K562 (cell line): Measurements from ENCODE around the gene C2orf76. TPM values are rescaled to one million over a fixed set of nuclear protein-coding genes. Genes with fewer than 3 reads are reported as not detected.

ENCODE experiments used
- ATAC-seq: fragments of 200-7000 bp; cut with Tn5 transposase; 3 replicates; pipeline ENCODE4 v1.9.1; 2020; ENCODE audit warnings: moderate library complexity
- BruUV-seq: library from RNA; stranded (reverse); fragments of 400-500 nt; replicated peaks from 2 replicates; lab custom pipeline; 2021; lab: Mats Ljungman, UMichigan
- CTCF ChIA-PET: fragments of 300-600 bp; formaldehyde crosslinking; extraction: SDS; loops from one replicate; lab custom pipeline; 2021; ENCODE audit warnings: low intra/inter-chr PET ratio; lab: Yijun Ruan, JAX
- POLR2A ChIA-PET: fragments of 300-600, 350-650 bp; sonication (Branson Sonifier 250); formaldehyde crosslinking; extraction: SDS; loops from one replicate; lab custom pipeline; 2021; ENCODE audit warnings: antibody characterized with exemption, inconsistent platforms; lab: Yijun Ruan, JAX
- DNase-seq, 4 experiments: peaks; one replicate each; pipeline versions ENCODE4 v3.0.0 to v3.0.0-alpha.2; 2011 to 2018; ENCODE audit warnings: low spot score in 3 of 4, mixed read lengths in 3 of 4; ENCODE audit errors: extremely low read depth in 1 of 4
- FAIRE-seq: peaks from 2 replicates; lab custom pipeline; 2011; peaks lifted over from hg19 to GRCh38; lab: Jason Lieb, UNC
- H2AFZ ChIP-seq: 2 replicates; pipeline ENCODE4 v1.6.0; 2011; ENCODE audit warnings: low read depth, low read length, control low read depth, inconsistent platforms
- H3K27ac ChIP-seq: fragments of 200-600 bp; 3 replicates; pipeline ENCODE4 v1.8.0; 2011; ENCODE audit warnings: low read depth, mild to moderate bottlenecking, control low read depth, inconsistent platforms, low read length, moderate library complexity, mixed read lengths; ENCODE audit errors: extremely low read depth
- H3K27me3 ChIP-seq, 2 experiments: fragments of 300-600 bp in 1 of 2; 2 replicates in 1 of 2; 3 replicates in 1 of 2; pipeline versions ENCODE4 v1.6.0 to v1.8.0; 2011; ENCODE audit warnings: inconsistent platforms in 2 of 2, low read length in 2 of 2, mild to moderate bottlenecking in 1 of 2, mixed read lengths in 1 of 2, moderate library complexity in 1 of 2; ENCODE audit not compliant: control insufficient read depth in 2 of 2, insufficient read depth in 2 of 2
- H3K36me3 ChIP-seq: fragments of 300-600 bp; 3 replicates; pipeline ENCODE4 v1.8.0; 2011; ENCODE audit warnings: mild to moderate bottlenecking, low read length, inconsistent platforms; ENCODE audit not compliant: control insufficient read depth, insufficient read depth
- H3K4me1 ChIP-seq, 2 experiments: fragments of 200-600 bp in 1 of 2; replicated peaks in 1 of 2; 2 replicates in 1 of 2; 3 replicates in 1 of 2; pipeline versions ENCODE4 v1.5.1 to v1.8.0; 2011; ENCODE audit warnings: inconsistent platforms in 2 of 2, low read length in 2 of 2, mild to moderate bottlenecking in 1 of 2, mixed read lengths in 1 of 2, moderate library complexity in 1 of 2; ENCODE audit not compliant: control insufficient read depth in 2 of 2, insufficient read depth in 2 of 2
- H3K4me2 ChIP-seq: 2 replicates; pipeline ENCODE4 v1.6.1; 2011; ENCODE audit warnings: low read length, control low read depth, inconsistent platforms, mixed read lengths; ENCODE audit not compliant: insufficient read depth
- H3K4me3 ChIP-seq: fragments of 200-600 bp; sonication (generic), shearing (Covaris generic); 2 replicates; pipeline ENCODE4 v1.5.1; 2016; ENCODE audit warnings: control low read depth, inconsistent platforms
- H3K79me2 ChIP-seq: fragments of 200-600 bp; 3 replicates; pipeline ENCODE4 v1.8.0; 2011; ENCODE audit warnings: low read length, inconsistent platforms; ENCODE audit not compliant: control insufficient read depth, insufficient read depth
- H3K9ac ChIP-seq, 2 experiments: 2 replicates each; pipeline versions ENCODE4 v1.6.0 to v1.6.1; 2011; ENCODE audit warnings: low read depth in 2 of 2, low read length in 2 of 2, control low read depth in 1 of 2, inconsistent platforms in 1 of 2, mild to moderate bottlenecking in 1 of 2, mixed read lengths in 1 of 2; ENCODE audit not compliant: insufficient read depth in 1 of 2
- H3K9me1 ChIP-seq: one replicate; pipeline ENCODE4 v1.6.0; 2011; ENCODE audit warnings: inconsistent platforms, mild to moderate bottlenecking, low read length, moderate library complexity; ENCODE audit not compliant: control insufficient read depth, insufficient read depth
- H3K9me3 ChIP-seq: replicated peaks from 2 replicates; pipeline ENCODE4 v1.5.1; 2011; ENCODE audit warnings: low read depth, low read length, inconsistent platforms; ENCODE audit not compliant: control insufficient read depth, insufficient read depth
- H4K20me1 ChIP-seq: replicated peaks from 2 replicates; pipeline ENCODE4 v1.6.1; 2011; ENCODE audit warnings: low read length, inconsistent platforms, mixed read lengths; ENCODE audit not compliant: control insufficient read depth, insufficient read depth
- CEBPB ChIP-seq: fragments of 450-650 bp; IDR thresholded peaks from 2 replicates; pipeline ENCODE4 v1.6.1; 2016; ENCODE audit warnings: missing genetic modification characterization, missing compliant biosample characterization
- NCOA6 ChIP-seq: fragments of 450-650 bp; IDR thresholded peaks from 2 replicates; pipeline ENCODE4 v1.6.1; 2017; ENCODE audit warnings: mild to moderate bottlenecking
- NR0B1 ChIP-seq: fragments of 450-650 bp; IDR thresholded peaks from one replicate; pipeline ENCODE4 v1.6.1; 2018; ENCODE audit warnings: mild to moderate bottlenecking, moderate library complexity; ENCODE audit not compliant: partially characterized antibody
- RBM25 ChIP-seq: fragments of 200-400 bp; formaldehyde crosslinking; IDR thresholded peaks from 2 replicates; pipeline ENCODE4 v1.6.1; 2018; ENCODE audit warnings: low read length, low read depth, moderate library complexity; ENCODE audit not compliant: severe bottlenecking
- XRCC3 ChIP-seq: fragments of 450-650 bp; IDR thresholded peaks from 2 replicates; pipeline ENCODE4 v1.6.1; 2017; ENCODE audit warnings: mild to moderate bottlenecking, moderate library complexity
- ZNF232 ChIP-seq: sonication (generic); formaldehyde crosslinking; IDR thresholded peaks from 2 replicates; pipeline ENCODE4 v1.8.0; 2022; ENCODE audit warnings: mild to moderate bottlenecking, missing genetic modification reagents
- ZNF311 ChIP-seq: fragments of 250-450 bp; sonication (Bioruptor Pico); IDR thresholded peaks from 2 replicates; pipeline ENCODE4 v1.4.0; 2020; ENCODE audit warnings: mild to moderate bottlenecking, moderate library complexity
- WGBS: fragments of 100-300 bp; shearing (Covaris generic); methylation state at CpG from one replicate; pipeline ENCODE4 v1.1.6; 2016; ENCODE audit warnings: low coverage, mixed read lengths; ENCODE audit not compliant: insufficient coverage; ENCODE audit errors: missing lambda C conversion rate; 5-methylcytosine and 5-hydroxymethylcytosine counted together
- in situ Hi-C: fragments of 300-500 bp; cut with MboI; formaldehyde crosslinking; loops from 4 replicates; pipeline ENCODE4 v1.15.0; 2018; ENCODE audit warnings: inconsistent platforms, mixed read lengths
- intact Hi-C: fragments of 100-400 bp; cut with micrococcal nuclease; formaldehyde crosslinking; loops from 2 replicates; pipeline ENCODE4 v1.14.2; 2022
- polyA plus RNA-seq, 8 experiments: library from polyadenylated mRNA; depleted of rRNA in 4 of 8; stranded (reverse) in 5 of 8; unstranded in 3 of 8; fragments of >200 nt; fragmentation: Nextera tagmentation in 2 of 8; fragmentation: Illumina TruSeq in 1 of 8; extraction: Ambion mirVana in 2 of 8; extraction: Trizol in 1 of 8; gene quantifications; 2 replicates each; pipeline versions ENCODE4 v1.2.1 to v1.2.3, GENCODE V29; 2011 to 2014; ENCODE audit warnings: inconsistent platforms in 1 of 8, missing spikeins in 1 of 8
- total RNA-seq, 7 experiments: library from RNA; depleted of rRNA in 6 of 7; stranded (reverse); fragments of >200 nt in 6 of 7; fragmentation: Illumina TruSeq in 2 of 7; extraction: Trizol in 2 of 7; gene quantifications; 2 replicates each; pipeline versions ENCODE4 v1.2.1 to v1.2.3, GENCODE V29; 2011 to 2021; ENCODE audit warnings: low replicate concordance in 1 of 7
- TF ChIP-seq, protein P1 (sequence below): fragments of 450-650 bp; formaldehyde crosslinking; IDR thresholded peaks from 2 replicates; pipeline ENCODE4 v1.4.0; 2020; ENCODE audit warnings: mild to moderate bottlenecking, mixed read lengths

The C2orf76 gene
- total and polyA plus RNA-seq, 9 of the 15 experiments (the other 6 are each of a cell fraction or from before 2014, with no cell fraction given) = 4.8 to 26.2 (median 14.5) TPM

- peaks cover 35 to 45% of the 10 kb centered on the region in 2 experiments for H3K27me3 ChIP-seq
- intact Hi-C loops (no loop called here), in situ Hi-C loops (loop anchor here (25.0 kb wide), 2 partner anchors 284 to 409 kb away; no protein-coding TSS in a partner anchor)
- no peak overlapping the region for H3K4me3 ChIP-seq
- H3K36me3 ChIP-seq = no peaks in the 10 kb centered on the region
- DNase-seq = no peak
- BruUV-seq = no TSS peak
- no peak overlapping the region for H3K27ac ChIP-seq
- no peaks in the 10 kb centered on the region for H3K9me3 ChIP-seq
- no peak for ATAC-seq
- no peaks in the 10 kb centered on the region for H3K79me2 ChIP-seq
- H3K9ac ChIP-seq = no peak overlapping the region
- no peak for FAIRE-seq
- ChIA-PET POLR2A (no interaction called here), CTCF (no interaction called here)
- H4K20me1 ChIP-seq = peaks cover 7% of the 10 kb centered on the region; the same call in 1 of the 2 replicates
- no peak overlapping the region for H2AFZ ChIP-seq
- H3K4me2 ChIP-seq = no peak overlapping the region
- H3K4me1 ChIP-seq = no peaks in the 10 kb centered on the region
- no peaks in the 10 kb centered on the region for H3K9me1 ChIP-seq
- TF ChIP-seq, protein P1, sequence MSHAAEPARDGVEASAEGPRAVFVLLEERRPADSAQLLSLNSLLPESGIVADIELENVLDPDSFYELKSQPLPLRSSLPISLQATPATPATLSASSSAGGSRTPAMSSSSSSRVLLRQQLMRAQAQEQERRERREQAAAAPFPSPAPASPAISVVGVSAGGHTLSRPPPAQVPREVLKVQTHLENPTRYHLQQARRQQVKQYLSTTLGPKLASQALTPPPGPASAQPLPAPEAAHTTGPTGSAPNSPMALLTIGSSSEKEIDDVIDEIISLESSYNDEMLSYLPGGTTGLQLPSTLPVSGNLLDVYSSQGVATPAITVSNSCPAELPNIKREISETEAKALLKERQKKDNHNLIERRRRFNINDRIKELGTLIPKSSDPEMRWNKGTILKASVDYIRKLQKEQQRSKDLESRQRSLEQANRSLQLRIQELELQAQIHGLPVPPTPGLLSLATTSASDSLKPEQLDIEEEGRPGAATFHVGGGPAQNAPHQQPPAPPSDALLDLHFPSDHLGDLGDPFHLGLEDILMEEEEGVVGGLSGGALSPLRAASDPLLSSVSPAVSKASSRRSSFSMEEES (CRISPR knock-in tag) = peak; percentile 78
- TF ChIP-seq ZNF311 (CRISPR knock-in tag) = no peak
- no peak for TF ChIP-seq RBM25
- no peak for TF ChIP-seq NR0B1
- no peak for TF ChIP-seq NCOA6
- no peak for TF ChIP-seq ZNF232 (CRISPR knock-in tag)
- no peak for TF ChIP-seq CEBPB (tag)
- TF ChIP-seq XRCC3 = no peak
- 7% methylated on average over 10 of the region's 10 CpGs for WGBS
Measured at GRCh38 chr2:119295688-119296375, 70.8 kb downstream of the C2orf76 start.
